HepG2 (cell line): Measurements from ENCODE around the gene CDT1. TPM values are rescaled to one million over a fixed set of nuclear protein-coding genes. Genes with fewer than 3 reads are reported as not detected.

Experiments used
- AGO1 ChIP-seq: fragments of 200-400 bp; formaldehyde crosslinking; IDR thresholded peaks from 2 replicates; pipeline ENCODE4 v1.6.1; 2017; ENCODE audit warnings: mild to moderate bottlenecking, low read depth, low read length, moderate library complexity; ENCODE audit not compliant: poor library complexity, severe bottlenecking
- AGO2 ChIP-seq: fragments of 200-400 bp; formaldehyde crosslinking; optimal IDR thresholded peaks from 2 replicates; pipeline ENCODE3; 2017; ENCODE audit warnings: mild to moderate bottlenecking, low read depth, low read length, moderate library complexity
- ATF7 ChIP-seq, 2 experiments: fragments of 450-650 bp in 1 of 2; sonication (generic) in 1 of 2; formaldehyde crosslinking in 1 of 2; IDR thresholded peaks; 2 replicates each; pipeline versions ENCODE4 v1.4.0 to v1.6.1; 2016 to 2020; ENCODE audit warnings: antibody characterized with exemption in 1 of 2, mild to moderate bottlenecking in 1 of 2, missing genetic modification reagents in 1 of 2
- CAMTA2 ChIP-seq: sonication (generic); formaldehyde crosslinking; IDR thresholded peaks from 2 replicates; pipeline ENCODE4 v1.4.0; 2020; ENCODE audit warnings: mild to moderate bottlenecking, missing genetic modification reagents, borderline replicate concordance
- DMTF1 ChIP-seq: sonication (generic); formaldehyde crosslinking; IDR thresholded peaks from 2 replicates; pipeline ENCODE4 v1.4.0; 2020; ENCODE audit warnings: mild to moderate bottlenecking, missing genetic modification reagents
- HIVEP1 ChIP-seq: sonication (generic); formaldehyde crosslinking; IDR thresholded peaks from 2 replicates; pipeline ENCODE4 v1.4.0; 2020; ENCODE audit warnings: mild to moderate bottlenecking, missing genetic modification reagents
- MTA1 ChIP-seq: sonication (generic); formaldehyde crosslinking; IDR thresholded peaks from 2 replicates; pipeline ENCODE4 v1.4.0; 2020; ENCODE audit warnings: missing genetic modification reagents, mild to moderate bottlenecking, borderline replicate concordance
- PAF1 ChIP-seq: IDR thresholded peaks from 2 replicates; pipeline ENCODE4 v1.6.1; 2016; ENCODE audit warnings: missing genetic modification reagents, missing compliant biosample characterization
- TMF1 ChIP-seq: sonication (generic); formaldehyde crosslinking; IDR thresholded peaks from 2 replicates; pipeline ENCODE4 v1.8.1; 2022; ENCODE audit warnings: low read depth, missing genetic modification reagents
- ZNF207 ChIP-seq: fragments of 450-650 bp; IDR thresholded peaks from 2 replicates; pipeline ENCODE4 v1.6.1; 2016; ENCODE audit warnings: antibody characterized with exemption, borderline replicate concordance
- ZNF562 ChIP-seq: sonication (generic); formaldehyde crosslinking; IDR thresholded peaks from 2 replicates; pipeline ENCODE4 v1.8.0; 2022; ENCODE audit warnings: missing genetic modification reagents, borderline replicate concordance
- ZNF770 ChIP-seq: sonication (generic); formaldehyde crosslinking; IDR thresholded peaks from 2 replicates; pipeline ENCODE4 v1.5.0; 2020; ENCODE audit warnings: mild to moderate bottlenecking, missing genetic modification reagents
- polyA plus RNA-seq, 8 experiments: library from polyadenylated mRNA; depleted of rRNA in 3 of 8; stranded (reverse) in 7 of 8; unstranded in 1 of 8; fragments of >200 nt; fragmentation: Illumina TruSeq in 4 of 8; extraction: Trizol in 4 of 8; gene quantifications; 2 replicates each; pipeline versions ENCODE4 v1.2.1 to v1.2.3, GENCODE V29; 2011 to 2016; ENCODE audit warnings: low read depth in 4 of 8, missing spikeins in 1 of 8, mixed read lengths in 1 of 8; ENCODE audit not compliant: insufficient read depth in 1 of 8
- total RNA-seq, 5 experiments: library from RNA; depleted of rRNA; stranded (reverse); fragments of >200 nt; fragmentation: Illumina TruSeq; extraction: Trizol; gene quantifications; 2 replicates each; pipeline ENCODE4 v1.2.3, GENCODE V29; 2016; ENCODE audit warnings: low read depth in 1 of 5
- TF ChIP-seq, protein P1 (sequence below): sonication (generic); formaldehyde crosslinking; IDR thresholded peaks from 2 replicates; pipeline ENCODE4 v1.4.0; 2020; ENCODE audit warnings: missing genetic modification reagents, borderline replicate concordance
- TF ChIP-seq, protein P2 (sequence below): sonication (generic); formaldehyde crosslinking; IDR thresholded peaks from 2 replicates; pipeline ENCODE4 v1.4.0; 2020; ENCODE audit warnings: missing genetic modification reagents
- TF ChIP-seq, protein P3 (sequence below): sonication (generic); formaldehyde crosslinking; IDR thresholded peaks from 2 replicates; pipeline ENCODE4 v1.4.0; 2020; ENCODE audit warnings: mild to moderate bottlenecking, missing genetic modification reagents

Gene CDT1
- total and polyA plus RNA-seq, 2 of the 13 experiments (the other 11 are each of a cell fraction or from before 2014, with no cell fraction given): 23.1 to 23.8 TPM

GRCh38 chr16:88807626-88808453, 4.3 kb downstream of the CDT1 start (continued):
- TF ChIP-seq, protein P1, sequence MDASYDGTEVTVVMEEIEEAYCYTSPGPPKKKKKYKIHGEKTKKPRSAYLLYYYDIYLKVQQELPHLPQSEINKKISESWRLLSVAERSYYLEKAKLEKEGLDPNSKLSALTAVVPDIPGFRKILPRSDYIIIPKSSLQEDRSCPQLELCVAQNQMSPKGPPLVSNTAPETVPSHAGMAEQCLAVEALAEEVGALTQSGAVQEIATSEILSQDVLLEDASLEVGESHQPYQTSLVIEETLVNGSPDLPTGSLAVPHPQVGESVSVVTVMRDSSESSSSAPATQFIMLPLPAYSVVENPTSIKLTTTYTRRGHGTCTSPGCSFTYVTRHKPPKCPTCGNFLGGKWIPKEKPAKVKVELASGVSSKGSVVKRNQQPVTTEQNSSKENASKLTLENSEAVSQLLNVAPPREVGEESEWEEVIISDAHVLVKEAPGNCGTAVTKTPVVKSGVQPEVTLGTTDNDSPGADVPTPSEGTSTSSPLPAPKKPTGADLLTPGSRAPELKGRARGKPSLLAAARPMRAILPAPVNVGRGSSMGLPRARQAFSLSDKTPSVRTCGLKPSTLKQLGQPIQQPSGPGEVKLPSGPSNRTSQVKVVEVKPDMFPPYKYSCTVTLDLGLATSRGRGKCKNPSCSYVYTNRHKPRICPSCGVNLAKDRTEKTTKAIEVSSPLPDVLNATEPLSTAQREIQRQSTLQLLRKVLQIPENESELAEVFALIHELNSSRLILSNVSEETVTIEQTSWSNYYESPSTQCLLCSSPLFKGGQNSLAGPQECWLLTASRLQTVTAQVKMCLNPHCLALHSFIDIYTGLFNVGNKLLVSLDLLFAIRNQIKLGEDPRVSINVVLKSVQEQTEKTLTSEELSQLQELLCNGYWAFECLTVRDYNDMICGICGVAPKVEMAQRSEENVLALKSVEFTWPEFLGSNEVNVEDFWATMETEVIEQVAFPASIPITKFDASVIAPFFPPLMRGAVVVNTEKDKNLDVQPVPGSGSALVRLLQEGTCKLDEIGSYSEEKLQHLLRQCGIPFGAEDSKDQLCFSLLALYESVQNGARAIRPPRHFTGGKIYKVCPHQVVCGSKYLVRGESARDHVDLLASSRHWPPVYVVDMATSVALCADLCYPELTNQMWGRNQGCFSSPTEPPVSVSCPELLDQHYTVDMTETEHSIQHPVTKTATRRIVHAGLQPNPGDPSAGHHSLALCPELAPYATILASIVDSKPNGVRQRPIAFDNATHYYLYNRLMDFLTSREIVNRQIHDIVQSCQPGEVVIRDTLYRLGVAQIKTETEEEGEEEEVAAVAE (CRISPR knock-in tag): no peak
- no peak for TF ChIP-seq DMTF1
- no peak for TF ChIP-seq MTA1
- TF ChIP-seq, protein P2, sequence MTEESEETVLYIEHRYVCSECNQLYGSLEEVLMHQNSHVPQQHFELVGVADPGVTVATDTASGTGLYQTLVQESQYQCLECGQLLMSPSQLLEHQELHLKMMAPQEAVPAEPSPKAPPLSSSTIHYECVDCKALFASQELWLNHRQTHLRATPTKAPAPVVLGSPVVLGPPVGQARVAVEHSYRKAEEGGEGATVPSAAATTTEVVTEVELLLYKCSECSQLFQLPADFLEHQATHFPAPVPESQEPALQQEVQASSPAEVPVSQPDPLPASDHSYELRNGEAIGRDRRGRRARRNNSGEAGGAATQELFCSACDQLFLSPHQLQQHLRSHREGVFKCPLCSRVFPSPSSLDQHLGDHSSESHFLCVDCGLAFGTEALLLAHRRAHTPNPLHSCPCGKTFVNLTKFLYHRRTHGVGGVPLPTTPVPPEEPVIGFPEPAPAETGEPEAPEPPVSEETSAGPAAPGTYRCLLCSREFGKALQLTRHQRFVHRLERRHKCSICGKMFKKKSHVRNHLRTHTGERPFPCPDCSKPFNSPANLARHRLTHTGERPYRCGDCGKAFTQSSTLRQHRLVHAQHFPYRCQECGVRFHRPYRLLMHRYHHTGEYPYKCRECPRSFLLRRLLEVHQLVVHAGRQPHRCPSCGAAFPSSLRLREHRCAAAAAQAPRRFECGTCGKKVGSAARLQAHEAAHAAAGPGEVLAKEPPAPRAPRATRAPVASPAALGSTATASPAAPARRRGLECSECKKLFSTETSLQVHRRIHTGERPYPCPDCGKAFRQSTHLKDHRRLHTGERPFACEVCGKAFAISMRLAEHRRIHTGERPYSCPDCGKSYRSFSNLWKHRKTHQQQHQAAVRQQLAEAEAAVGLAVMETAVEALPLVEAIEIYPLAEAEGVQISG (CRISPR knock-in tag): peak; percentile 45
- peak; percentile 98 for TF ChIP-seq AGO2
- no peak; the same call in 1 of the 2 replicates for TF ChIP-seq PAF1 (CRISPR knock-in tag)
- TF ChIP-seq CAMTA2 (CRISPR knock-in tag): 0 out of 2 replicates have a peak, but pooled peaks have one; percentile 66
- no peak for TF ChIP-seq ZNF207
- TF ChIP-seq, protein P3, sequence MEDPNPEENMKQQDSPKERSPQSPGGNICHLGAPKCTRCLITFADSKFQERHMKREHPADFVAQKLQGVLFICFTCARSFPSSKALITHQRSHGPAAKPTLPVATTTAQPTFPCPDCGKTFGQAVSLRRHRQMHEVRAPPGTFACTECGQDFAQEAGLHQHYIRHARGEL (CRISPR knock-in tag): peak; percentile 48; the same call in 1 of the 2 replicates
- no peak for TF ChIP-seq ZNF562
- TF ChIP-seq ZNF770 (CRISPR knock-in tag): peak; percentile 77; the same call in 1 of the 2 replicates
- 0 out of 2 replicates have a peak, but pooled peaks have one; percentile 11 for TF ChIP-seq HIVEP1 (CRISPR knock-in tag)
- TF ChIP-seq AGO1: peak; percentile 42
- TF ChIP-seq TMF1: peak; percentile 70; the same call in 1 of the 2 replicates
- no peak for TF ChIP-seq ATF7 (IDR thresholded peaks at IDR 0.05)
- no peak for TF ChIP-seq ATF7 (CRISPR knock-in tag; IDR thresholded peaks at IDR 0.05)
